Tibial nerve (tissue), 4 donors: ENCODE results near the gene GALNT6. TPM values are rescaled to one million over a fixed set of nuclear protein-coding genes. Genes with fewer than 3 reads are reported as not detected.

Experiments
- DNase-seq, 2 donors: peaks; one replicate each; pipeline ENCODE4 v3.0.0-alpha.2; 2019; ENCODE audit warnings: low spot score in 2 of 2
- H3K27ac ChIP-seq, 4 donors: fragments of 200-600 bp; sonication (generic) in 3 of 4; one replicate each; pipeline ENCODE4 v1.5.1; 2017 to 2019; ENCODE audit warnings: mild to moderate bottlenecking in 1 of 4
- H3K27me3 ChIP-seq, 2 donors: fragments of 200-600 bp; sonication (generic) in 1 of 2; one replicate each; pipeline versions ENCODE4 v1.5.1 to v1.6.0; 2017 to 2019
- H3K36me3 ChIP-seq, 3 donors: fragments of 200-600 bp; sonication (generic); one replicate each; pipeline ENCODE4 v1.5.1; 2018 to 2019
- H3K4me1 ChIP-seq, 4 donors: fragments of 200-600 bp; sonication (generic) in 3 of 4; one replicate each; pipeline ENCODE4 v1.5.1; 2017 to 2019
- H3K4me3 ChIP-seq, 4 donors: fragments of 200-600 bp; sonication (generic) in 3 of 4; one replicate each; pipeline ENCODE4 v1.5.1; 2017 to 2019; ENCODE audit warnings: mild to moderate bottlenecking in 1 of 4, moderate library complexity in 1 of 4
- H3K9me3 ChIP-seq, 4 donors: fragments of 200-600 bp; sonication (generic) in 3 of 4; one replicate each; pipeline ENCODE4 v1.5.1; 2017 to 2019
- CTCF ChIP-seq, 5 experiments: fragments of 200-600 bp in 3 of 5; fragments of 450-650 bp in 2 of 5; sonication (generic) in 3 of 5; IDR thresholded peaks; one replicate each; pipeline ENCODE4 v1.5.1; 2016 to 2019; ENCODE audit warnings: antibody characterized with exemption in 5 of 5, mild to moderate bottlenecking in 3 of 5, moderate library complexity in 2 of 5
- EP300 ChIP-seq, 2 donors: sonication (generic); formaldehyde crosslinking; IDR thresholded peaks; one replicate each; pipeline ENCODE4 v1.6.1; 2017; ENCODE audit warnings: antibody characterized with exemption in 2 of 2, mild to moderate bottlenecking in 1 of 2
- POLR2A ChIP-seq, 2 donors: fragments of 450-650 bp; IDR thresholded peaks; one replicate each; pipeline ENCODE4 v1.6.1; 2017; ENCODE audit warnings: antibody characterized with exemption in 2 of 2, mild to moderate bottlenecking in 2 of 2, moderate library complexity in 2 of 2
- WGBS, 2 donors: methylation state at CpG; one replicate each; pipeline ENCODE4 v1.1.5; 2018; 5-methylcytosine and 5-hydroxymethylcytosine counted together
- total RNA-seq, 4 donors: library from RNA; depleted of rRNA; stranded (reverse); fragments of >200 nt; gene quantifications; one replicate each; pipeline ENCODE4 v1.1.0, GENCODE V29; 2016

The GALNT6 gene
- total RNA-seq, 4 donors from 2014 or later, result 1.0 to 6.3 (median 4.3) TPM

GRCh38 chr12:51406290-51406689 lies 15.1 kb upstream of the GALNT6 start:
- 76 to 82% methylated on average over 3 of the region's 3 CpGs for WGBS, 2 donors
- no peaks in the 10 kb centered on the region for H3K36me3 ChIP-seq
- no peaks in the 10 kb centered on the region for H3K4me1 ChIP-seq
- TF ChIP-seq CTCF (IDR thresholded peaks at IDR 0.05) (no peak), POLR2A (IDR thresholded peaks at IDR 0.05) (no peak), EP300 (IDR thresholded peaks at IDR 0.05) (no peak)
- H3K9me3 ChIP-seq, result no peaks in the 10 kb centered on the region
- H3K27me3 ChIP-seq, result no peaks in the 10 kb centered on the region
- no peak overlapping the region for H3K27ac ChIP-seq
- DNase-seq, result no peak
- no peak overlapping the region for H3K4me3 ChIP-seq

GRCh38 chr12:51405801-51406207 lies 14.6 kb upstream of the GALNT6 start:
- no peaks in the 10 kb centered on the region for H3K9me3 ChIP-seq
- 83 to 87% methylated on average over 3 of the region's 3 CpGs for WGBS, 2 donors
- H3K36me3 ChIP-seq, result no peaks in the 10 kb centered on the region
- no peak overlapping the region for H3K27ac ChIP-seq
- DNase-seq, result no peak
- TF ChIP-seq POLR2A (IDR thresholded peaks at IDR 0.05) (no peak), EP300 (IDR thresholded peaks at IDR 0.05) (no peak), CTCF (IDR thresholded peaks at IDR 0.05) (no peak)
- H3K4me3 ChIP-seq, result no peak overlapping the region
- H3K27me3 ChIP-seq, result no peaks in the 10 kb centered on the region
- no peaks in the 10 kb centered on the region for H3K4me1 ChIP-seq

DNA sequence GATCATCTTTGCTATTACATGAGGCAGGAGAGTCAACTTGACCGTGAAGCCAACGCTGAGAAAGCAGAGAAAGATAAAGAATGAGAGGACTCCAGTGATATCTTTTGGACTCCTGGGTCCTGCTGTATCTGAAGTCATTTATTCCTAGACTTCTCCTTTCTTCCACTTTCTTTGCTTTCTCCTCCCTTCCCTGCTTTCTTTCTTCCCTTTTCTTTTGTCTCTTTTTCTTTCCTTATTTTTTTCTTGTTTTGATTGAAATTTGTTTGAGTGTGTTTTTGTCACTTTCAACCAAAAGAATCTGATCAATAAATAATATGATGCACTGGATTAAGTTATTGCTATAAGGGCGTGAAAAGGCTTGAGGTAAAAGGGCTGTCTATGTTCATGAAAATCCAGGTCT lies 13.4 kb upstream of the GALNT6 start:
- no peak overlapping the region for H3K4me3 ChIP-seq
- TF ChIP-seq CTCF (IDR thresholded peaks at IDR 0.05) (no peak), EP300 (IDR thresholded peaks at IDR 0.05) (no peak), POLR2A (IDR thresholded peaks at IDR 0.05) (no peak)
- H3K36me3 ChIP-seq, result no peaks in the 10 kb centered on the region
- H3K9me3 ChIP-seq, result no peaks in the 10 kb centered on the region
- H3K27ac ChIP-seq, result no peak overlapping the region
- H3K27me3 ChIP-seq, result no peaks in the 10 kb centered on the region
- no peak for DNase-seq
- no peaks in the 10 kb centered on the region for H3K4me1 ChIP-seq
- 90 to 91% methylated on average over 3 of the region's 3 CpGs for WGBS, 2 donors

GRCh38 chr12:51403681-51404136 lies 12.5 kb upstream of the GALNT6 start:
- TF ChIP-seq POLR2A (IDR thresholded peaks at IDR 0.05) (no peak), EP300 (IDR thresholded peaks at IDR 0.05) (peak in 1 of 2 donors; percentile 39), CTCF (IDR thresholded peaks at IDR 0.05) (no peak)
- DNase-seq, result peak in 1 of 2 donors; percentile 8

GRCh38 chr12:51403159-51403558 lies 12.0 kb upstream of the GALNT6 start:
- 88 to 95% methylated on average over 6 of the region's 6 CpGs for WGBS, 2 donors

More at GRCh38 chr12:51403681-51404136, 12.5 kb upstream of the GALNT6 start:
- Histone ChIP-seq H3K36me3 (no peaks in the 10 kb centered on the region), H3K27ac (no peak overlapping the region), H3K27me3 (no peaks in the 10 kb centered on the region), H3K9me3 (no peaks in the 10 kb centered on the region), H3K4me1 (no peaks in the 10 kb centered on the region), H3K4me3 (no peak overlapping the region)
- 80 to 93% methylated on average over 4 of the region's 4 CpGs for WGBS, 2 donors

More at GRCh38 chr12:51403159-51403558, 12.0 kb upstream of the GALNT6 start:
- TF ChIP-seq EP300 (IDR thresholded peaks at IDR 0.05) (no peak), CTCF (IDR thresholded peaks at IDR 0.05) (no peak), POLR2A (IDR thresholded peaks at IDR 0.05) (no peak)
- no peaks in the 10 kb centered on the region for H3K27me3 ChIP-seq
- no peaks in the 10 kb centered on the region for H3K9me3 ChIP-seq
- H3K36me3 ChIP-seq, result no peaks in the 10 kb centered on the region
- H3K4me1 ChIP-seq, result no peaks in the 10 kb centered on the region
- H3K4me3 ChIP-seq, result no peak overlapping the region
- DNase-seq, result no peak
- H3K27ac ChIP-seq, result no peak overlapping the region
